GM11168 (cell line): ENCODE results near the gene KRT23.

ENCODE experiments used
- in situ Hi-C: fragments of 300-500 bp; cut with MboI; formaldehyde crosslinking; loops from one replicate; pipeline ENCODE4 v1.12.0; 2022; ENCODE audit warnings: low sequenced_read_pairs; ENCODE audit not compliant: unreplicated experiment

KRT23 gene

GRCh38 chr17:40937384-40937819, at the start of gene KRT23:
KRT23 (minus strand) TSS chr17:40937646; CDS start chr17:40936603, 1,043 bp downstream.
- in situ Hi-C loops: no loop called here

GRCh38 chr17:40986920-40987319, 49.5 kb upstream of the KRT23 start:
- in situ Hi-C loops: no loop called here

GRCh38 chr17:40984226-40984625, 46.8 kb upstream of the KRT23 start, which contains the start of gene KRT40:
KRT40 (minus strand) TSS chr17:40984326; CDS start chr17:40984273, 53 bp downstream.
- in situ Hi-C loops: no loop called here

- in situ Hi-C loops: no loop called here
Measured at GRCh38 chr17:40981115-40981514, 43.7 kb upstream of the KRT23 start.

- in situ Hi-C loops: no loop called here
Measured at GRCh38 chr17:40980596-40980995, 43.1 kb upstream of the KRT23 start.

GRCh38 chr17:40980117-40980516, 42.7 kb upstream of the KRT23 start:
- in situ Hi-C loops: no loop called here

GRCh38 chr17:40978575-40979151, 41.2 kb upstream of the KRT23 start:
- in situ Hi-C loops: no loop called here

- in situ Hi-C loops: no loop called here
Measured at GRCh38 chr17:40975516-40975915, 38.1 kb upstream of the KRT23 start.

- in situ Hi-C loops: no loop called here
Measured at GRCh38 chr17:40974366-40974765, 36.9 kb upstream of the KRT23 start.

- in situ Hi-C loops: no loop called here
Measured at GRCh38 chr17:40967582-40967981, 30.1 kb upstream of the KRT23 start.

- in situ Hi-C loops: no loop called here
Measured at GRCh38 chr17:40966848-40967247, 29.4 kb upstream of the KRT23 start, which contains the start of gene KRT39. KRT39 (minus strand) TSS chr17:40966948; CDS start chr17:40966856, 92 bp downstream.

- in situ Hi-C loops: no loop called here
Measured at GRCh38 chr17:40963838-40964237, 26.4 kb upstream of the KRT23 start.

- in situ Hi-C loops: no loop called here
Measured at GRCh38 chr17:40962059-40962561, 24.7 kb upstream of the KRT23 start.

- in situ Hi-C loops: no loop called here
Measured at GRCh38 chr17:40961591-40961990, 24.1 kb upstream of the KRT23 start.

GRCh38 chr17:40960144-40960543, 22.7 kb upstream of the KRT23 start:
- in situ Hi-C loops: no loop called here

GRCh38 chr17:40958086-40958953, 20.9 kb upstream of the KRT23 start:
- in situ Hi-C loops: no loop called here

GRCh38 chr17:40956401-40957254, 19.2 kb upstream of the KRT23 start:
- in situ Hi-C loops: no loop called here

GRCh38 chr17:40953881-40954280, 16.4 kb upstream of the KRT23 start:
- in situ Hi-C loops: no loop called here

- in situ Hi-C loops: no loop called here
Measured at GRCh38 chr17:40952661-40953060, 15.2 kb upstream of the KRT23 start.

- in situ Hi-C loops: no loop called here
Measured at GRCh38 chr17:40952154-40952553, 14.7 kb upstream of the KRT23 start.
